Adipocyte (in vitro differentiated cells): ENCODE results near the gene PIAS4.
"Not testable (repeated sequence)": the region's sequence is repeated elsewhere in the genome, so short reads cannot be mapped to it uniquely, and the experiment has no call there.

Source experiments
- DNase-seq: peaks from one replicate; pipeline ENCODE4 v3.0.0-alpha.2; 2015; ENCODE audit warnings: low read depth
- H3K27me3 ChIP-seq: replicated peaks from 2 replicates; pipeline ENCODE4 v1.7.0; 2013; ENCODE audit warnings: mild to moderate bottlenecking, low read length, moderate library complexity; ENCODE audit not compliant: control insufficient read depth, insufficient read depth
- H3K36me3 ChIP-seq: 2 replicates; pipeline ENCODE4 v1.7.0; 2013; ENCODE audit warnings: low read length, mild to moderate bottlenecking, moderate library complexity; ENCODE audit not compliant: control insufficient read depth, insufficient read depth, severe bottlenecking
- H3K4me1 ChIP-seq: 2 replicates; pipeline ENCODE4 v1.7.0; 2013; ENCODE audit warnings: mild to moderate bottlenecking, low read length, moderate library complexity; ENCODE audit not compliant: control insufficient read depth, insufficient read depth
- H3K4me3 ChIP-seq: 2 replicates; pipeline ENCODE4 v1.7.0; 2013; ENCODE audit warnings: mild to moderate bottlenecking, low read length, moderate library complexity
- H3K9ac ChIP-seq: 2 replicates; pipeline ENCODE4 v1.7.0; 2013; ENCODE audit warnings: mild to moderate bottlenecking, low read length, moderate library complexity
- H3K9me3 ChIP-seq: 2 replicates; pipeline ENCODE4 v1.7.0; 2013; ENCODE audit warnings: mild to moderate bottlenecking, low read length, moderate library complexity; ENCODE audit not compliant: control insufficient read depth

Gene PIAS4, protein sequence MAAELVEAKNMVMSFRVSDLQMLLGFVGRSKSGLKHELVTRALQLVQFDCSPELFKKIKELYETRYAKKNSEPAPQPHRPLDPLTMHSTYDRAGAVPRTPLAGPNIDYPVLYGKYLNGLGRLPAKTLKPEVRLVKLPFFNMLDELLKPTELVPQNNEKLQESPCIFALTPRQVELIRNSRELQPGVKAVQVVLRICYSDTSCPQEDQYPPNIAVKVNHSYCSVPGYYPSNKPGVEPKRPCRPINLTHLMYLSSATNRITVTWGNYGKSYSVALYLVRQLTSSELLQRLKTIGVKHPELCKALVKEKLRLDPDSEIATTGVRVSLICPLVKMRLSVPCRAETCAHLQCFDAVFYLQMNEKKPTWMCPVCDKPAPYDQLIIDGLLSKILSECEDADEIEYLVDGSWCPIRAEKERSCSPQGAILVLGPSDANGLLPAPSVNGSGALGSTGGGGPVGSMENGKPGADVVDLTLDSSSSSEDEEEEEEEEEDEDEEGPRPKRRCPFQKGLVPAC

DNA sequence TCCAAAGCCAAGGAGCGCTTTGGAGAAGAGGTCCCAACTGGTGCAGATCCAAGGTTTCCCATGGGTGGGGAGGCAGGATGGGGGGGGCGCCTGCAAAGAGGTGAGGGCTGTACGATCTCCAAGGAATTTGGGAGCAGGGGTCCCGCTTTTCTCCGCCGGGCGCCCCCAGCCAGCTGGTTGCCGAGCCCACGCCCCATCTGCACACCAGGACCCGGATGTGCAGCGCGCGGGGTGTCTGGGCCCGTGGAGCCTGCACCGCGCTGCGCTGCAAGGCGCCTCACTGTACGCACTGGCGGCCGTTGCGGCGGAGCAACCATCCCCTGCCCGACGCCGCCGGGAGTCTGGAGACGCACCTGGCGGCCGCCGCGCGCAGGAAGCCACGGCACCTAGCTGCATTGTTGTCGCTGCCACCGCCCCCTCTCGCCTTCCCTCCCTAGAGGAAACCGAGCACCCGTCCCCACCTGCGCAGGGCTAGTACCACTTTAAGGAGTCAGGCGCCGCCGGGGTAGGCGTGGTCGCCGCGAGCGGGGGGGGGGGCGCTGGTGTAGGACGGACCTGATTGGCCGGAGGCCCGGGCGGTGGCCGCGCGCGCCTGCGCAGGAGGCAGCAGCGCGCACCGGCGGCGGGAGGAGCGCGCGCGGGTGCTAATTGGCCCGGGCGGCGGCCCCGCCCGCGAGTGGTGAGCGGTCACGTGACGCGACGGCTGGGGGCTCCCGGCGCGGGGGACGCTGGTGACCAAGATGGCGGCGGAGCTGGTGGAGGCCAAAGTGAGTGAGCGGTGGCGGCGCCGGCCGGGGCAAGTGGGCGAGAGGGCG is at the start of gene PIAS4:
Gene PIAS4, plus strand, starts transcription at position 716 of the 815 bp plus-strand sequence. Its CDS starts 25 bp downstream, at position 741.
- peak; percentile 98 for DNase-seq
- H3K9ac ChIP-seq = peak within 1 kb of the TSS; percentile 90
- H3K4me3 ChIP-seq = peak within 1 kb of the TSS; percentile 94
- peaks cover 26% of the 10 kb centered on the region for H3K4me1 ChIP-seq
- no peaks in the 10 kb centered on the region for H3K9me3 ChIP-seq
- H3K36me3 ChIP-seq = peaks cover 4% of the 10 kb centered on the region
- H3K27me3 ChIP-seq = no peaks in the 10 kb centered on the region

DNA sequence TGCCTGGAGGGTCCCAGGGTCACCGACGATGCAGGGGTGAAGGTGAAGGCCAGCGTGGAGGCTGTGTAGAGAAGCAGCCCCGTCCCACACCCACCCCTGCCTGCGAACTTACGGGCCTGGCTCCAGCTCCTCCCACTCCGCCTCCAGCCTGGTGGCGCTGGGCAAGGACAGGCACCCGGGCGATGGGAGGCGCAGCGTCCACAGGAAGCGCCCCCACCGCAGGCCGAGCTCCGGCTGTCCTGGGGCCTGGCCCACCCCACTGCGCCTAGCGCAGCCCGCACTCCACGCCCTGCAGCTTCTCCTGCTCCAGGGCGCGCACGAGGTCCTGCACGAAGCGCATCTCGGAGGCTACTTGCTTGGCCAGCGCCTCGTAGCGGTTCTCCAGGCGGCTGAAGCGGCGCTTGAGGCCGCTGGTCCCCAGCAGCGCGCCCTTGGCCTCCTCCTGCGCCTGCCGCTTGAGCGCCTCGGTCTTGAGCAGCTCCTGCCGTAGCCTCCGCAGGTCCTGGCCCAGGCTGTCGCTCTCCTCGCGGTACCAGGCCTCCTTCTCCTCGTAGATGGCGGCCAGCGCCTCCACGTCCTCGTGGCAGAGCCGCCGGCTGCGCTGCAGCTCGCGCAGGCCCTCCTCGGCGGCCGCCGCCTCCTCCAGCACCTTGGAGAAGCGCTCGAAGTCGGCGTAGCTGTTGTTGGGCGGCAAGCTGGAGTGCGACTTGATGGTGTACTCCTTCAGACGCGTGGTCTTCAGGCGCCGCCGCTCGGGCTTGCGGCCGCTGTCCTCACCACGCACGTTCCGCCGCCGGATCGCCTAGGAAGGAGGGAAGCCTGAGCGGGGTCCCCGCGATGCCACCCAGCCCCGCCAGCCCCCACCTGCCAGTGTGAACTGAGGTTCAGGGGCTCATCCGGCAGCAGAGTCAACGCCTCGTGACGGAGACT is 48.4 kb upstream of the PIAS4 start:
- no peak for DNase-seq

DNA sequence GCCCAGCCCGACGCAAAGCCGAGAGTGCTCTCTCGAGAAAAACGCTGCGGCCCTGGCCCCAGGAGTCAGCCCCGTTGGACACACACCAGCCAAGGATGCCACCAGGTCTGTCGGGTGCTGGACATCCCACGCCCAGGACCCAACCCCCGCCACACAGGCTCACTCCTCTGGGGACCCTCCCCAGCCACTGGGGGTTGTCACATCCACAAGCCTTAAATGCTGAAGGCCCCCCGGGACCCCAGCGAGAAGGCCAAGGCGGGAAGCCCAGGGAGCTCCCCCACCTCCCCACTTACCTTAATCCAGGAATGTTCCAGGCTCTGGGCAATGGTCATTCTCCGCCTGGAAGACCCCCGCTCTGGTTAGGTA is 47.8 kb upstream of the PIAS4 start:
- Histone ChIP-seq H3K36me3 (peaks cover 77% of the 10 kb centered on the region), H3K9me3 (no peaks in the 10 kb centered on the region), H3K9ac (no peak overlapping the region), H3K27me3 (no peaks in the 10 kb centered on the region), H3K4me3 (no peak overlapping the region), H3K4me1 (peaks cover 4% of the 10 kb centered on the region)
- DNase-seq = no peak

More for the DNA sequence above, 48.4 kb upstream of the PIAS4 start:
- Histone ChIP-seq H3K4me3 (no peak overlapping the region), H3K36me3 (peaks cover 73% of the 10 kb centered on the region), H3K9me3 (no peaks in the 10 kb centered on the region), H3K9ac (no peak overlapping the region), H3K27me3 (no peaks in the 10 kb centered on the region), H3K4me1 (peaks cover 4% of the 10 kb centered on the region)

DNA sequence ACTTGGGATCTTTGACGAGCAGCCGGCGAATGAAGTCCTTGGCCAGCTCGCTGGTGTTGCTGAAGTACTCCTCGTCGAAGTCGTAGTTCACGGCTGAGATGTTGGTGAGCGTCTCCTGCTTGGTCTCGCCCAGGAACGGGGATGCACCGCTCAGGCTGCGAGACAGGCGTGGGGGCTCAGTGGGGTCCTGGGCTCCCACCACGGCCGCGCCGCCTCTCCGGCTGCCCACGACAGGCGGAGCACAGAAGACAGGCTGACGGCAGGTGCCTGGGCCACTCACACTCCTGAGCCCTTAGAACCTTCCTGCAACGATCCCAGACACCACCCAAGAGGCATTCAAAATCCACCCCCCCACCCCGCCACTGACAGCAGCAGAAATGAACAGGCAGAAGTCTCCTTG is 46.5 kb upstream of the PIAS4 start:
- Histone ChIP-seq H3K27me3 (no peaks in the 10 kb centered on the region), H3K4me3 (no peak overlapping the region), H3K4me1 (peaks cover 4% of the 10 kb centered on the region), H3K9me3 (no peaks in the 10 kb centered on the region), H3K36me3 (peaks cover 86% of the 10 kb centered on the region), H3K9ac (no peak overlapping the region)
- DNase-seq = no peak

DNA sequence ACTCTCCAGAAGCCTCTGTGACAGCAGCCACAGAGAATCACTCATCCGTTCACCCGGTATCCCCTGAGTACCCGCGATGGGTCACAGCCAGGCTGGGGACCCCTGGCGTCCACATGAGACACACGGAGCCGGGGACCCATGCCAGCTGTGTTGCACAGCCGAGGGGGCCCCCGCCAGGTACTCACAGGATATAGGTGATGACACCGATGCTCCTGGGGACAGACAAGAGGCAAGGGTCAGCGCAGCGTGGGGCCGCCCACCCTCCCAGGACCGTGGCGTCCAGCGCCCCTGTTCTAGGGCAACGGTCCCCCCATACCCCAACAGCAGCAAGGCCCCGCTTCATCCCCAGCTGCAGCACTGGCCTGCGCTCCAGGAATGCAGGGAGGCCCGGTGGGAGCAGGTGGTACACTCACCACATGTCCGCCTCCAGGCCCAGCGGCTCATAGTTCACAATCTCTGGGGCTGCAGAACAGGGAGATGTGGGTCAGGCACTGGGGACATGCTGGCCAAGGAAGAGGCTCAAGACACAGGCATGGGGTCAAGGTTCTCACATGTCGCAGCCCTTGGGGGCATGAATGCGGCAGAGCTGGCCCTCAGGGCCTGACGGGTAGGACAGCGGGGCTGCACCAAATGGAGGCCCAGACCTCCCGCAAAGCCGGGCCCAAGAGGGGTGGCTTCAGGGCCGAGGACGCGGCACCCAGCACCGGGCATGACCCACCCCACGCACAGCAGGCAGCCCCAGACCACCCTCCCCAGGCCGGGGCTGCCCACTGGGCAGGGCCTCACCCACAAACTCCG is 43.9 kb upstream of the PIAS4 start:
- H3K4me1 ChIP-seq = peaks cover 14% of the 10 kb centered on the region
- no peak overlapping the region for H3K4me3 ChIP-seq
- H3K9ac ChIP-seq = no peak overlapping the region
- no peaks in the 10 kb centered on the region for H3K9me3 ChIP-seq
- peaks cover 89% of the 10 kb centered on the region for H3K36me3 ChIP-seq
- DNase-seq = no peak
- no peaks in the 10 kb centered on the region for H3K27me3 ChIP-seq

DNA sequence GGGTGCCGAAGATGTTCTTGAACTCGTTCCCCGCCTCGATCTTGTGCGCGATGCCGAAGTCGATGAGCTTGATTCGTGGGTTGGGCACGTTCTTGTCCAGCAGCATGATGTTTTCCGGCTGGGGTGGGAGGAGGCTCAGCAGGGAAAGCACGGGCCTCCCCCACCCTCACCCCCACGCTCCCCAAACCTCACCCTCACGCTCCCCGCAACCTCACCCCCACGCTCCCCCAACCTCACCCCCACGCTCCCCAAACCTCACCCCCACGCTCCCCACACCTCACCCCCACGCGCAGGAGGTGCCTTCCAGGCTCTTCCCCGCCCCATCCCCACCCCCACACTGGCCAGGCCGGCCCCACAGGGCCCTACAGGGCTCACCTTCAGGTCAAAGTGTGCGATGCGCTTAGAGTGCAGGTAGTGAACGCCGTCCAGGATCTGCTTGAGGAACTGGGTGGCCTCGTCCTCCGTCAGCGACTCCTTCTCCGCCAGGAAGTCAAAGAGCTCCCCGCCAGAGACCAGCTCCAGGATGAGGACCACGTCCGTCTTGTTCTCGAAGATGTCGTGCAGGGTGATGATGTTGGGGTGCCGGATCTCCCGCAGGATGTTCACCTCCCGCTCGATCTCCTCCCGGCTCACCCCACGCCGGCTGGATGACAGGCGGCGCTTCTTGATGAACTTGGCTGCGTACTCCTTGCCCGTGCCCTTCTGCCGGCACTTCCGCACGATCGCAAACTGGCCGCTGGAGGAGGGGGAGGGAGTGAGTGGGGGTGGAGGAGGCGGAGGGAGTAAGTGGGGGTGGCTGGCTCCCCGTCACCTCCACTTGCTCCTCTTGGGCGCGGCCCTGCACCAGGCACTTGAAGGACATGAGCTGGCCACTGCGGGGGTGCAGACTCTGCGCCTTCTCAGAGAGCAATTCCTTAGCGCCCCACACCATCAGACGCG is 43.0 kb upstream of the PIAS4 start:
- Histone ChIP-seq H3K9ac (no peak overlapping the region), H3K4me3 (no peak overlapping the region), H3K4me1 (peaks cover 23% of the 10 kb centered on the region), H3K36me3 (peaks cover 81% of the 10 kb centered on the region), H3K27me3 (no peaks in the 10 kb centered on the region), H3K9me3 (no peaks in the 10 kb centered on the region)
- DNase-seq = no peak

DNA sequence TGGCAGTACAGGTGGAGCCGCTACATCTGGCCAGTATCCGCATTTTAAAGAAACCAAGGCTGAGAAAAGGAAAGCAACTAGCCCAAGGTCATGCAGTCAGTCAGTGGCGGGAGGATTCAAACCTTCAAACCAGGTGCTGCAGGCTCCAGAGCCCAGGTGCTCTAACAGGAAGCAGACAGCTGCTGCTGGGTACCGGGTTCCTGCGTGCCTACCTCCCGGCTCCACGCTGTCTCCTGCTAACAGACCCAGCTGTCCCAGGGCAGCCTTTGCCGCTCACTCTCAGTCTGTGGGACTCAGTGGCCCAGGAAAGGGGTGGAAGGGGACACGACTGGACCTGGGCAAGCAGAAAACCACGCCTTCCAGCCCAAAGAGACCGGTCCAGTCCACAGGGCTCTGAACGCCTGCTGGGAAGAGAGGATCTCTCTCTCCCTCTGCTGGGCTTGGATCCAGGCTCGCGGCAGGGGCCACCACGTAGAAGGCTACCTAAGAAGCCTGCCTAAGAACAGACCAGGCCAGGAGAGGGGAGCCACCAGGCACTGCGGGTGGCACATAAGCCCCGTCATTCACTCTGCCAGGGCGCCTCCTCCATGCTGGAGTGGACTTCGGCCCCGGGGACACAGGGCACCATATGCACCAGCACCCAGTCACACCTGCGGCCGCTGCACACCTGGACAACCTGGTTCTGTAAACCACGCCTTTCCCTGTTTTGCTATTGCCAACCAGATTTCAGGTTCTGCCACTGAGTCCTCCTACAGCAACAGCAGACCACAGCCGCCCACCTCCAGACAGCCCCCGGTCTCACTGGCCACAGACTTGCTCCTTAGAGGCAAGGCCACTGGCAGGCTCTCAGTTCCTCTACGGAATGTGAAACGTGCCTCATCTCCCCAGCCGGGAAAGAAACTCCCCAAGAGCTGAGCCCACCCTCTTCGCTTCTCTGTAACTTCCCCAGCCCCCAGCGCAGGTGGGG is 41.2 kb upstream of the PIAS4 start:
- H3K4me1 ChIP-seq = peaks cover 27% of the 10 kb centered on the region
- no peak for DNase-seq
- no peaks in the 10 kb centered on the region for H3K27me3 ChIP-seq
- peaks cover 64% of the 10 kb centered on the region for H3K36me3 ChIP-seq
- peak overlapping the region; percentile 29 for H3K9ac ChIP-seq
- no peaks in the 10 kb centered on the region for H3K9me3 ChIP-seq
- H3K4me3 ChIP-seq = no peak overlapping the region

DNA sequence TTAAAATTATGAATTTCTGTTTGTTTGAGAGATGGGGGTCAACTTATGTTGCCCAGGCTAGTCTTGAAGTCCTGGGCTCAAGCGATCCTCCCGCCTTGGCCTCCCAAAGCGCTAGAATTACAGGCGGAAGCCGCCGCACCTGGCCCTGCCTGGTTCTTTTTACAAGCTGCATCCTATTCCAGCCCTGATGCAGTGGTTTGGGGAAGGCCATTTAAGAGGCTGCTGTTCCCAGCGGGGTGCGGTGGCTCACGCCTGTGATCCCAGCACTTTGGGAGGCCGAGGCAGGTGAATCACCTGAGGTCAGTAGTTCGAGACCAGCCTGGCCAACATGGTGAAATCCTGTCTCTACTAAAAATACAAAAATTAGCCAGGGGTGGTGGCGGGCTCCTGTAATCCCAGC is 39.6 kb upstream of the PIAS4 start:
- Histone ChIP-seq H3K36me3 (peaks cover 48% of the 10 kb centered on the region), H3K9ac (peak overlapping the region; percentile 89), H3K4me1 (peaks cover 27% of the 10 kb centered on the region)
- not testable (repeated sequence) for H3K27me3 ChIP-seq, DNase-seq, H3K9me3 ChIP-seq, H3K4me3 ChIP-seq
